Memory B cell (primary cell): Measurements from ENCODE around the gene ETF1.
A peak's percentile ranks its signal among the peaks of the same experiment; 100 is the strongest.
"Not testable (repeated sequence)": the region's sequence is repeated elsewhere in the genome, so short reads cannot be mapped to it uniquely, and the experiment has no call there.

Source experiments
- ATAC-seq: fragments of 150-1000 bp; cut with Tn5 transposase; 2 replicates; pipeline ENCODE4 v1.10.0; 2021; ENCODE audit warnings: low read depth, mild to moderate bottlenecking, moderate library complexity
- DNase-seq, 2 donors: peaks; one replicate each; pipeline ENCODE4 v3.0.0; 2022; ENCODE audit warnings: low spot score in 2 of 2
- H3K27ac Mint-ChIP-seq: one replicate; pipeline ENCODE4 v1.8.0; 2022; ENCODE audit warnings: mild to moderate bottlenecking, moderate library complexity, mixed read lengths
- H3K27me3 Mint-ChIP-seq: one replicate; pipeline ENCODE4 v1.8.0; 2022; ENCODE audit warnings: mixed read lengths
- H3K36me3 Mint-ChIP-seq: one replicate; pipeline ENCODE4 v1.8.0; 2022; ENCODE audit warnings: mild to moderate bottlenecking, mixed read lengths
- H3K4me1 Mint-ChIP-seq: one replicate; pipeline ENCODE4 v1.8.0; 2022; ENCODE audit warnings: mixed read lengths
- H3K4me3 Mint-ChIP-seq: one replicate; pipeline ENCODE4 v1.8.0; 2022; ENCODE audit warnings: mild to moderate bottlenecking, moderate library complexity, mixed read lengths
- H3K9me3 Mint-ChIP-seq: one replicate; pipeline ENCODE4 v1.8.0; 2022; ENCODE audit warnings: mixed read lengths

ETF1 gene

DNA sequence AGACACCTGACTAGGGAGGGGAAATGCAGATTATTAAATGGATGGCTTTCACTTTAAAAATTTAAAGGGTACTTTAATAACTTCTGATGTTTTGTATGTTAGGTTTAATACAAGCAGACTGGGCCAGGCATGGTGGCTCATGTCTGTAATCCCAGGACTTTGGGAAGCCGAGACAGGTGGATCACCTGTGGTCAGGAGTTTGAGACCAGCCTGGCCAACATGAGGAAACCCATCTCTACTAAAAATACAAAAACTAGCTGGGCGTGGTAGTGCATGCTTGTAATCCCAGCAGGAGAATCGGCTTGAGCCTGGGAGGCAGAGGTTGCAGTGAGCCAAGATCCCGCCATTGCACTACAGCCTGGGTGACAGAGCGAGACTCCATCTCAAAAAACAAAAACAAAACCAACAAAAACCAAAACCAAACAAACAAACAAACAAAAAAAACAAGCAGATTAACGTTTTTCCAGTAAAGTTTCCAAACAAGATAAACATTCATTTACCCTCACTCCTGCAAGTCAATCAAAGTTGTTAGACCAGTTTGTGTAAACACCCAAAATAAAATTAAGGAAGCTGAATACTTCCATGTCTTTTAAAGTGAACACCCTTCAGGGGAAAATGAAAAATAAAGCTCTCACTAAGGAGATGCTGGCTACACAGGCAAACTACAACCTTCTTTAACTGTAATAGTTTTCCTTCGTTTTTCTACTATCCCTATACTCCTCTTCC is 14.1 kb downstream of the ETF1 start:
- no peak for DNase-seq
- Mint-ChIP-seq H3K4me1 (peaks cover 21% of the 10 kb centered on the region), H3K27me3 (no peaks in the 10 kb centered on the region), H3K36me3 (peaks cover 12% of the 10 kb centered on the region), H3K4me3 (no peak overlapping the region), H3K9me3 (no peaks in the 10 kb centered on the region), H3K27ac (peak overlapping the region; percentile 50)
- no peak for ATAC-seq

DNA sequence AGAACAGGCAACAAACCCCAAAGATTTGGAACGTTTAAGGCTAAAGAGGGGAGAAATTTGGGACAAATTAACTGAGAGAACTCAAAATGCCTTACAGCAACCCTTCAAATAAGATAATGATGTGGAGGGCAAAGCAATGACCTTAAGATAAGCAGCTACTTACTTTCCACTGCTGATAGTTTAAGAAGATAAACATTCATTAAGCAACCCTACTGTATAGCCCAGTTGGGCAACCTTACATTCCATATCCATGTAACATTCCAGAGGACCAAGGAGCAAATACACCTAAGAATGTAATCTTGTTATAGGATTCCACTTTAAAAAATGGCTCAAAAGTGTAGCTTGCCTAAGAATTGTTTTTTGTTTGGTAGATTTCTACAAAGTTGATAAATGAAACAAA is 14.8 kb downstream of the ETF1 start:
- H3K27ac Mint-ChIP-seq = no peak overlapping the region
- no peaks in the 10 kb centered on the region for H3K9me3 Mint-ChIP-seq
- no peak overlapping the region for H3K4me3 Mint-ChIP-seq
- H3K27me3 Mint-ChIP-seq = no peaks in the 10 kb centered on the region
- peaks cover 11% of the 10 kb centered on the region for H3K36me3 Mint-ChIP-seq
- DNase-seq (no peak), ATAC-seq (no peak)
- peaks cover 24% of the 10 kb centered on the region for H3K4me1 Mint-ChIP-seq

DNA sequence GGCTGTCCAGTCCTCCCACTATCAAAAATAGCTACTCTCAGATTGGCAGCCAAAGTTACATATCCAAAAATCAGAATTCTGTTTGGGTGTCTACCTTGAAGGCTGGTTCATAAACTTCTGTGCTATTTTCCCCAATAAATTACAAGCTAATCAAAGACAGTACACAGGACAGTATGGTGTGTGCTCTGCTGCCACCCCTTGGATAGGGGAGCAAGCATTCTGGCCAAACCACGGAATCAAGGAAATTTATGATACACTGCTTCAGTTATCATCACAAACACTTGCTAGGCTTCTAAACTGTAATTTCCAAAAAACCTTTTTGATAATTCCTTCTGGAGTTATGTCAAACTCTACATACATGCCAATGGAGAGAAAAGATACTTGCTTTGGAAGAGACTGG is 15.9 kb downstream of the ETF1 start:
- no peak overlapping the region for H3K27ac Mint-ChIP-seq
- H3K4me3 Mint-ChIP-seq = no peak overlapping the region
- no peaks in the 10 kb centered on the region for H3K9me3 Mint-ChIP-seq
- ATAC-seq (no peak), DNase-seq (no peak)
- H3K4me1 Mint-ChIP-seq = peaks cover 28% of the 10 kb centered on the region
- no peaks in the 10 kb centered on the region for H3K27me3 Mint-ChIP-seq
- peaks cover 10% of the 10 kb centered on the region for H3K36me3 Mint-ChIP-seq

DNA sequence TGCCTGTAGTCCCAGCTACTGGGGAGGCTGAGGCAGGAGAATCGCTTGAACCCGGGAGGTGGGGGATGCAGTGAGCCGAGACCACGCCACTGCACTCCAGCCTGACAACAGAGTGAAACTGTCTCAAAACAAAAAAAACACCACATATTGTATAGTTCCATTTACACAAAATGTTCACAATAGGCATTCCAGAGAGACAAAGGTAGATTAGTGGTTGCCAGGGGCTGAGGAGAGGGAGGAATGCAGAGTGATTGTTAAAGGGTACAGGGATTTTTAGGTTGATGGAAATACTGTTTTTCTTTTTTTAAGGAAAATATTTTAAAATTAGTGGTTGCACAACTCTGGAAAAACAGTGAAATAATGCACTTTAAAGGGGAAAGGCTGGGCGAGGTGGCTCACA is 19.6 kb downstream of the ETF1 start:
- Mint-ChIP-seq H3K27me3 (no peaks in the 10 kb centered on the region), H3K9me3 (no peaks in the 10 kb centered on the region), H3K27ac (no peak overlapping the region), H3K36me3 (peaks cover 12% of the 10 kb centered on the region), H3K4me1 (peaks cover 28% of the 10 kb centered on the region), H3K4me3 (no peak overlapping the region)
- ATAC-seq = no peak
- DNase-seq = no peak

DNA sequence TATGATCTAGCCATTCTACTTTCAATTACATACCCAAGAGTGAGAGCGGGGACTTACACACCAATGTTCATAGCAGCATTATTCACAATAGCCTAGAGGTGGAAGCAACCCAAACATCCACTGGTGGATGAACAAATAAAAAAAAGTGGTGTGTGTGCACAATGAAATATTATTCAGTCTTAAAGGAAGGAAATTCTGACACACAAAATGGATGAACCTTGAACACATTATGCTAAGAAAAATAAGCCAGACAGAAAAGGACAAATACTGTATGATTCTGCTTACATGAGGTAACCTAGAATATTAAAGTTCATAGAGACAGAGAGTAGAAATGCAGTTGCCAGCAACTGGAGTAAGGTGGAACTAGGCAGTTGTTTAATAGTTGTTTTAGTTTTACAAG is 22.1 kb downstream of the ETF1 start:
- peaks cover 22% of the 10 kb centered on the region for H3K4me1 Mint-ChIP-seq
- ATAC-seq (no peak), DNase-seq (no peak)
- H3K36me3 Mint-ChIP-seq = peaks cover 20% of the 10 kb centered on the region
- H3K4me3 Mint-ChIP-seq = no peak overlapping the region
- H3K9me3 Mint-ChIP-seq = no peaks in the 10 kb centered on the region
- no peak overlapping the region for H3K27ac Mint-ChIP-seq
- no peaks in the 10 kb centered on the region for H3K27me3 Mint-ChIP-seq

DNA sequence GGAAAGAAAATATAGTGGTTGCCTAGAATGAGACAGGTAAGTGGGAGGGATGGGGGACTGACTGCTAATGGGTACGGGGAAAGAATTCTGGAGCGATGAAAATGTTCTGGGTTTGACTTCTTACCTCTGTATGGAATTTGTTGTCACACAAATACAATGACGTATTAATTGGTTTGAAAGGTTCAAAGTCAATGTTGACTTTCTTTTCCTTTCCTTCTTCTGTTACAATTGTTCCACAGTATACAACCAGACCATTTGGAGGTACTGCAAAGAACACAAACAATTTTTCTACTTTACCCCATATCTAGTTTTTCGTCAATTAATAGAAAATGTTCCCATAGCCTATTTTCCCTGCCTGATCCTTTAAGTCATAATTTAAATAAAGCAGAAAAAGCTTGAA is 25.6 kb downstream of the ETF1 start:
- Mint-ChIP-seq H3K27me3 (no peaks in the 10 kb centered on the region), H3K9me3 (no peaks in the 10 kb centered on the region), H3K27ac (no peak overlapping the region), H3K4me1 (peaks cover 14% of the 10 kb centered on the region), H3K4me3 (no peak overlapping the region), H3K36me3 (peaks cover 27% of the 10 kb centered on the region)
- ATAC-seq (no peak), DNase-seq (no peak)

DNA sequence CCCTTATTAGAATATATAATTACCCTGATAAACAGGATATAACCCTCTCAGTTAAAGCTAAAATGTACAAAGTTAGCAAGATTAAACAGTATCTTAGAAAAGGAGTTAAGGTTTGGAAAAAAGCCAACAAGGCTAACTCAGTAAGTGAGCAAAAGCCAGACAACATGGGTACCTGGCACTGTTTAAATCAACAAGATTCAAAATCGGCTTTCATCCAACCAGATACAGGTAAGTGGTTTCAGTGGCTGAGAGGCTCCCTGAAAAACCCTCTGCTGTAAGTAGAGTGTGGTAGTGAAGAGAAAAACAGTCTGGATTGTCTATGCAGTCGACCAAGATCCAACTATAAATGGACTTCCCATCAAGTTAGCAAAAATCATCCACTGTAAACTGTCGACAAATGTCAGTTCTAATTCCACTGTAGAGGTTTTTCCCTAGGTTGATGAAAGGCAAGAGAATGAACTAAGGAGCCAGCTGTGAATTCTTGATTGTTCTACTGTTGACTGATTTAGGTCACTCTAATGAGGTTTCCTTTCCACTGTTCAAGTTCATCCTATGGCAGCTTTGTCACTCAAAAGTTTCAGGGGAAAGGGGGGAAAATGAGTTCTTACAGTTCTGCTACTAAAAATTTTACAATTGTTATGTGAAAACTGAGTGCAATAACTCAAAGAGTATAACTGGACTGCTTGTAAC is 27.3 kb downstream of the ETF1 start:
- ATAC-seq = no peak
- H3K4me1 Mint-ChIP-seq = peaks cover 10% of the 10 kb centered on the region
- no peaks in the 10 kb centered on the region for H3K27me3 Mint-ChIP-seq
- no peak for DNase-seq
- H3K27ac Mint-ChIP-seq = peak overlapping the region; percentile 35
- H3K36me3 Mint-ChIP-seq = peaks cover 33% of the 10 kb centered on the region
- no peak overlapping the region for H3K4me3 Mint-ChIP-seq
- no peaks in the 10 kb centered on the region for H3K9me3 Mint-ChIP-seq

DNA sequence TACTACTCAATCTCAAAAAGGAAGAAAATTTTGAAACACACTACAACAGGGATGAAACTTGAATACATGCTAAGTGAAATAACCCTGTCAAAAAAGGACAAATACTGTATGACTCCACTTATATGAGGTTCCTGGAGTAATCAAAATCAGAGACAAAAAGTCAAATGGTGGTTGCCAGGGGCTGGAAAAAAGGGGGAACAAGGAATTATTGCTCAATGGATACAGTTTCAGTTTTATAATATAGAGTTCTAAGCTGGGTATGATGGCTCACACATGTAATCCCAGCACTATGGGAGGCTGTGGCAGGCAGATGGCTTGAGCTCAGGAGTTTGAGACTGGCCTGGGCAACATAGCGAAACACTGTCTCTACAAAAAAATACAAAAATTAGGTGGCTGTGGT is 29.0 kb downstream of the ETF1 start:
- H3K27ac Mint-ChIP-seq = peak overlapping the region; percentile 15
- H3K4me3 Mint-ChIP-seq = no peak overlapping the region
- H3K9me3 Mint-ChIP-seq = no peaks in the 10 kb centered on the region
- peaks cover 4% of the 10 kb centered on the region for H3K4me1 Mint-ChIP-seq
- ATAC-seq (no peak), DNase-seq (no peak)
- H3K36me3 Mint-ChIP-seq = peaks cover 39% of the 10 kb centered on the region
- H3K27me3 Mint-ChIP-seq = no peaks in the 10 kb centered on the region

DNA sequence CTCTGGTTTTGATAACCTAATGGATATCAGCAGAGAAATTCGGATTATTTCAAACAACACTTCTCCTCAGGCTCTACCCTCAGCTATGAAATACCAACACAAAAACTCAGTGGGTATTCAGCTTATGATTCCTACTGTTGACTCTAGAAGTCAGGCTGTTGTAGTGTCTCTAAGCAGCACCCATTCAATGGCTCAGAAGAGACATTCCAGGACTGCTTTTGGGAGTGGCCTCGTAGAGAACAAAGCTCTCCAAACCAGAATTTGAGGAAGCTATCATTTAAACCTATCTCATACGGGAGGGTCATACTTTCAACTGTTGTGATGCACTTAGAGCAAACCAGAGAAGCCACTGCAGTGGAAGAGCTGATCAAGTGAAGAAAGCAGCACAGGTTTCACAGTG is 34.1 kb downstream of the ETF1 start:
- no peaks in the 10 kb centered on the region for H3K27me3 Mint-ChIP-seq
- ATAC-seq (no peak), DNase-seq (no peak)
- H3K9me3 Mint-ChIP-seq = no peaks in the 10 kb centered on the region
- peaks cover 27% of the 10 kb centered on the region for H3K36me3 Mint-ChIP-seq
- H3K4me1 Mint-ChIP-seq = no peaks in the 10 kb centered on the region
- peak overlapping the region; percentile 41 for H3K27ac Mint-ChIP-seq
- no peak overlapping the region for H3K4me3 Mint-ChIP-seq

DNA sequence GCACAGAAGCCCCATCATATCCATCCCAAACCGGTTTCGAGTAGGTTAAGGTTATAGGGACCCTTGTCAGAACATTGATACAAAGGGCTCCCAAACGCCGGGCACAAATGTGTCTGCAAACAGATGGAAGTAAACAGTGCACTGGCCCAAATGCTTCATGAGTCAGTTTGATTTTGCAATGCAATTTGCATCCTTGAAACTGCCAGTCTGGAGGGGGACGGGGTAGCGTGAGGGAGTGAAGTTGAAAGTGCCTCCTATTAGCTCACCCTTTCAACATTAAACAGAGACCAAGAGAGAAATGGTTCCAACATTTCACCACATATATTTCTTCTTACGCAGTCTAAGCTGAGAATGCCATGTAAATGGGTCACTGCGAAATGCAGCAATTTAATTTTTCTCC is 35.6 kb downstream of the ETF1 start:
- DNase-seq, H3K4me3 Mint-ChIP-seq, ATAC-seq, H3K27me3 Mint-ChIP-seq, H3K9me3 Mint-ChIP-seq, H3K4me1 Mint-ChIP-seq, H3K27ac Mint-ChIP-seq: not testable (repeated sequence)
- H3K36me3 Mint-ChIP-seq = peaks cover 23% of the 10 kb centered on the region

DNA sequence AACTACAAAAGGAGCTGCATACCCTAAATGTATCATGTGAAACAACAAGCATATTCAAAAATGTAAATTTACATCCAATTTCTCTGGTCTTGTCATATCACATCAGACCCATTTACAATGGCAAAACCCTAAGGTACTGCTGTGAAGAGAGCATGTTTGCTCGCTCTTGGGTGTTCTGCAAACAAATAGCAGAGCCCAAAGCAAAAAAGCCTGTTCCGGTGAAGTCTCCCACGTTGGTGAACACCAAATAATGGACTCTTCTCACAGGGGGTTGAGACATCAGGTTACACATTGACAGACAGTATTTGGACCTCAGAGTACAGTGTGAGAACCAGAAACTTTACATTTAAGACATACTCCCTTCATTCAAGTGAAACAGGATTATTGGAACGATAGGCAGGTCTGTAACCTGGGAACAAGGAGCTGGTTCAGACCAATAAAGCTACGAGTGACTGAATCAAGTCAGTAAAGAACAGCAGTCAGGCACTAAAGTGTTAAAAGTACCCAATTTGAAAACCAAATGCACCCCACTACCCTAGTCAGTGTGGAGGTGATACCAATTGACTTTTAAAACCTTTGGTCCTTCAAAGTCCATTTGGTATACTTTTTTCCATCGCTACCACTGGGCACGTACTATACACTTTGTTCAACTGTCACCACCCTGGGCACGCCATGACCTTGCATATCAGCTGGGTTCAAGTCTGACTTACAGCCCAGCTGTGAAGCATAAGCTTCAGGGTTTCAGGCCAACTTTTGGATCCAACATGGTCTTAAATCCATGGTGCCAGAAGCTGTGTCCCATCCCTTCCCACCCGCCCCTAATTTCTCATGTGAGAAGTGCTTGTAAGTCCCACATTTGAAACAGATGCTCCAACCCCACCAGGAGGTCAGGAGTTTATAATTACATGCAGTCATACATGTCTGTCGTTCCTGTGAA is 36.4 kb downstream of the ETF1 start:
- no peak overlapping the region for H3K27ac Mint-ChIP-seq

DNA sequence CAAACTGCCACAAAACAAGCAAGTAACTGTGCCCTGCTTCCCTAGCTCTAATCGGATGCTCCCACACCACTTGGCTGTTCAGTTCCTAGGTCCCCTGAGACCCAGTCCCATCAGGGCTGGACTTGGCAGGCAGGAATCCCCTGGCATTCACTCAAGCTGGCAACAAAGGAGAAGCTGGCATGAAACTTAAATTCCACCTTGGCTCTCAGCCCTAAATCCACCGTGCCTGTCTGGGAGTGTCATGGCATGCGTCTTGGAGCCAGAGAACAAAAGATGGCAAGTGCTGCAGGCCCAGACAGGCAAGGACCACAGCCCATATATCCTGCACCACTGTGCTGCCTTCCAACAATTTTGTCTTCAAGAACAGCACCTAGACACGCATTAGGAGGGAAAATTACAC is 38.2 kb downstream of the ETF1 start:
- no peak overlapping the region for H3K4me3 Mint-ChIP-seq
- no peaks in the 10 kb centered on the region for H3K27me3 Mint-ChIP-seq
- ATAC-seq = no peak
- no peak overlapping the region for H3K27ac Mint-ChIP-seq
- no peak for DNase-seq
- peaks cover 12% of the 10 kb centered on the region for H3K36me3 Mint-ChIP-seq
- peaks cover 3% of the 10 kb centered on the region for H3K4me1 Mint-ChIP-seq
- H3K9me3 Mint-ChIP-seq = no peaks in the 10 kb centered on the region

More for the DNA sequence above, 36.4 kb downstream of the ETF1 start:
- no peak overlapping the region for H3K4me3 Mint-ChIP-seq
- peaks cover 21% of the 10 kb centered on the region for H3K36me3 Mint-ChIP-seq
- no peaks in the 10 kb centered on the region for H3K27me3 Mint-ChIP-seq
- H3K9me3 Mint-ChIP-seq = no peaks in the 10 kb centered on the region
- H3K4me1 Mint-ChIP-seq = peaks cover 3% of the 10 kb centered on the region
- no peak for DNase-seq
- ATAC-seq = no peak

DNA sequence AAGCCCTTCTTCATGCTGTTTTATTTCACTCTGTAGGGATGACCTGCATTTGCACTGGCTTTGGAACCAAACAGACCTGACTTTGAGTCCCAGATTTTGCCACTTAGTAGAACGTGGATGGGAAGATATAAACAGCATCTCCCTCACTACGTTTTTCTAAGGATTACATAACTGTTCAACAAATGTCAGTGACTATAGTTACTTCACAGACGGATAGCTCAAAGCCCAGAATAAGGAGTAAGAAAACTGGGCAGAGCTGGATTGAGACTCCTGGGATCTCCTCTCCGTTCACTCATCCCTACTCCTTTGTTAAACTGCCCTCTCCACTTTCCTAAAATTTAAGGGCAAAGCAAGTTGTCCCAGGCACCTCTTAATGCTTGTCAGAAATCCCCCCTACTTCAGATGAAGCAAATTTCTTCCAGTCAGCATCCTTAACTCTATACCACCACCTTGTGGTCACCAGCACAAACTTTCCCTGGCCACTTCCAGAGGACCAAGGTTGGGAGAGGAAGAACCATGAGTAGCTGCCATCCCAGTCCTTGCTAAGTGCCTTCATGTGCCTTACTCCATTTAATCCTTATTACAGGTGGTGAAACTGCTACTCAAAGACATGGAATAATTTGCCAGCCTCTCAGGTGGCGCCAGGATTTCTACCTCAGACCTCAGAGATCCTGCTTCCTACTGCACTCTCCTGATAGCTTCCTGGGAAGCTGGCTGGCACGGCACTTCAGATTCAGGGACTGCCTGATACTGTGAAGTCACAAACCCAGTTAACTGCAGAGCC is 39.4 kb downstream of the ETF1 start:
- Mint-ChIP-seq H3K27me3 (no peaks in the 10 kb centered on the region), H3K4me3 (no peak overlapping the region), H3K9me3 (no peaks in the 10 kb centered on the region), H3K36me3 (peaks cover 5% of the 10 kb centered on the region), H3K4me1 (peaks cover 3% of the 10 kb centered on the region), H3K27ac (no peak overlapping the region)
- peak in 1 of 2 donors; percentile 48 for DNase-seq
- ATAC-seq = peak; percentile 75
